ENCODE results near the gene VMP1. TPM values are rescaled to one million over a fixed set of nuclear protein-coding genes. Genes with fewer than 3 reads are reported as not detected.

VMP1 gene
- total and polyA plus RNA-seq, 2 of the 4 experiments (the other 2 are of a cell fraction), result 89.8 to 197 TPM

GRCh38 chr17:59757043-59757442 is 49.6 kb downstream of the VMP1 start:
- H3K23ac ChIP-seq (ENCODE audit: low read depth, low read length), result peak overlapping the region; percentile 2; the same call in 1 of the 2 replicates
- H4K5ac ChIP-seq (ENCODE audit: low read depth, low read length), result peak overlapping the region; percentile 72; the same call in 1 of the 2 replicates
- H3K27me3 ChIP-seq (ENCODE audit: control insufficient read depth, insufficient read depth, low read length), result no peaks in the 10 kb centered on the region
- peak overlapping the region; percentile 56; the same call in 1 of the 2 replicates for H2BK120ac ChIP-seq (ENCODE audit: low read depth, low read length)
- H3K27ac ChIP-seq (ENCODE audit: insufficient read depth, low read length), result peak overlapping the region; percentile 99; the same call in 1 of the 2 replicates
- H3K36me3 ChIP-seq (ENCODE audit: control insufficient read depth, insufficient read depth, low read length), result no peaks in the 10 kb centered on the region; the same call in 1 of the 2 replicates
- dilution Hi-C loops (cut with HindIII; ENCODE audit: low sequenced_read_pairs, unreplicated experiment), result no loop called here
- DNase-seq, result no peak
- H3K14ac ChIP-seq (replicated peaks; ENCODE audit: low read depth, low read length), result peak overlapping the region; percentile 2; the same call in 1 of the 2 replicates
- peak overlapping the region in 1 of 2 experiments; percentile 27; a peak in 1 of 4 replicates for H4K8ac ChIP-seq (ENCODE audit: low read depth in 2 of 2, low read length in 2 of 2)
- H2AFZ ChIP-seq (replicated peaks; ENCODE audit: low read length, poor library complexity), result no peak overlapping the region
- H2BK15ac ChIP-seq (ENCODE audit: low read depth, low read length), result no peak overlapping the region
- H3K9ac ChIP-seq (ENCODE audit: low read depth, low read length), result peak overlapping the region; percentile 57; the same call in 1 of the 2 replicates
- no peaks in the 10 kb centered on the region for H3K9me3 ChIP-seq (ENCODE audit: control insufficient read depth, insufficient read depth, low read length)
- intact Hi-C loops (cut with micrococcal nuclease), result no loop called here
- H3K9me1 ChIP-seq (ENCODE audit: insufficient read depth, low read length), result peaks cover 6% of the 10 kb centered on the region; the same call in 1 of the 2 replicates
- peaks cover 16% of the 10 kb centered on the region for H3K4me1 ChIP-seq (ENCODE audit: control insufficient read depth, insufficient read depth, low read length)
- H3K56ac ChIP-seq (ENCODE audit: extremely low read depth, insufficient read depth, low read length), result peak overlapping the region; percentile 56
- H3K4ac ChIP-seq (ENCODE audit: low read depth, low read length), result peak overlapping the region; percentile 50
- H3K4me3 ChIP-seq (ENCODE audit: insufficient read depth, low read depth, low read length), result no peak overlapping the region
- BruUV-seq (replicated peaks), result no TSS peak
- peaks cover 12 to 37% of the 10 kb centered on the region in 2 experiments for H3K79me1 ChIP-seq (ENCODE audit: low read depth in 1 of 2, low read length in 2 of 2)
- ATAC-seq (ENCODE audit: low read depth), result no peak
- H3K4me2 ChIP-seq (ENCODE audit: low read depth, low read length), result no peak overlapping the region
- peak overlapping the region; percentile 80 for H3K18ac ChIP-seq (ENCODE audit: low read depth, low read length)
- H2BK20ac ChIP-seq (ENCODE audit: low read depth, low read length), result peak overlapping the region; percentile 36; the same call in 1 of the 2 replicates
- peak overlapping the region; percentile 93 for H2BK5ac ChIP-seq (ENCODE audit: low read depth, low read length, poor library complexity, severe bottlenecking)
- ChIA-PET CTCF (no interaction called here), POLR2A (ENCODE audit: unreplicated experiment) (interaction anchor here (0.5 to 0.9 kb wide), 2 partner anchors 81 to 87 kb away, joined by 4 to 5 read pairs; no protein-coding TSS in a partner anchor)
- H4K20me1 ChIP-seq (ENCODE audit: insufficient read depth, low read length), result no peaks in the 10 kb centered on the region
- TF ChIP-seq MAFK (IDR thresholded peaks at IDR 0.05; ENCODE audit: low read depth, low read length), result no peak
- TF ChIP-seq RCOR1 (IDR thresholded peaks at IDR 0.05; ENCODE audit: insufficient replicate concordance, low read length), result no peak
- TF ChIP-seq BHLHE40 (IDR thresholded peaks at IDR 0.05; ENCODE audit: low read depth, low read length), result no peak
- TF ChIP-seq CTCF (conservative IDR thresholded peaks at IDR 0.05; ENCODE audit: low read depth, low read length), result no peak
- TF ChIP-seq CHD1 (IDR thresholded peaks at IDR 0.05; ENCODE audit: low read depth, low read length), result no peak
- TF ChIP-seq NFE2L2 (IDR thresholded peaks at IDR 0.05; ENCODE audit: low read depth, low read length), result no peak
- TF ChIP-seq SMC3 (IDR thresholded peaks at IDR 0.05; ENCODE audit: low read depth, low read length), result no peak
- no peak for TF ChIP-seq CEBPB (IDR thresholded peaks at IDR 0.05; ENCODE audit: low read depth, low read length)
- TF ChIP-seq, protein P1, sequence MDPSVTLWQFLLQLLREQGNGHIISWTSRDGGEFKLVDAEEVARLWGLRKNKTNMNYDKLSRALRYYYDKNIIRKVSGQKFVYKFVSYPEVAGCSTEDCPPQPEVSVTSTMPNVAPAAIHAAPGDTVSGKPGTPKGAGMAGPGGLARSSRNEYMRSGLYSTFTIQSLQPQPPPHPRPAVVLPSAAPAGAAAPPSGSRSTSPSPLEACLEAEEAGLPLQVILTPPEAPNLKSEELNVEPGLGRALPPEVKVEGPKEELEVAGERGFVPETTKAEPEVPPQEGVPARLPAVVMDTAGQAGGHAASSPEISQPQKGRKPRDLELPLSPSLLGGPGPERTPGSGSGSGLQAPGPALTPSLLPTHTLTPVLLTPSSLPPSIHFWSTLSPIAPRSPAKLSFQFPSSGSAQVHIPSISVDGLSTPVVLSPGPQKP (IDR thresholded peaks at IDR 0.05; ENCODE audit: borderline replicate concordance, low read depth, low read length), result no peak
- no peak for TF ChIP-seq MAZ (IDR thresholded peaks at IDR 0.05; ENCODE audit: borderline replicate concordance, low read depth, low read length)
- TF ChIP-seq RAD21 (IDR thresholded peaks at IDR 0.05; ENCODE audit: low read length), result no peak
- no peak for TF ChIP-seq POLR2A (IDR thresholded peaks at IDR 0.05; ENCODE audit: low read depth, low read length)
- TF ChIP-seq USF2 (IDR thresholded peaks at IDR 0.05; ENCODE audit: low read depth, low read length), result no peak
- TF ChIP-seq FOS (IDR thresholded peaks at IDR 0.05; ENCODE audit: low read depth, low read length), result no peak
- TF ChIP-seq MXI1 (IDR thresholded peaks at IDR 0.05; ENCODE audit: borderline replicate concordance, low read depth, low read length), result no peak
- no peak for TF ChIP-seq RFX5 (IDR thresholded peaks at IDR 0.05; ENCODE audit: low read depth, low read length)
- H2AK9ac ChIP-seq (replicated peaks; ENCODE audit: low read depth, low read length, poor library complexity), result no peak overlapping the region
- H4K91ac ChIP-seq (ENCODE audit: insufficient read depth, low read depth, low read length), result no peak overlapping the region
- H2AK5ac ChIP-seq (ENCODE audit: low read depth, low read length), result no peak overlapping the region
- in situ Hi-C loops (cut with MboI; ENCODE audit: low sequenced_read_pairs), result no loop called here

Data from IMR-90 (cell line).